PC-3 (cell line): ENCODE results near the gene PVR. TPM values are rescaled to one million over a fixed set of nuclear protein-coding genes. Genes with fewer than 3 reads are reported as not detected.
A peak's percentile ranks its signal among the peaks of the same experiment; 100 is the strongest.
"Not testable (repeated sequence)": the region's sequence is repeated elsewhere in the genome, so short reads cannot be mapped to it uniquely, and the experiment has no call there.

Source experiments
- ATAC-seq: fragments of 200-7000 bp; cut with Tn5 transposase; 2 replicates; pipeline ENCODE4 v1.9.1; 2020; ENCODE audit warnings: mild to moderate bottlenecking, moderate library complexity
- BruUV-seq: library from RNA; stranded (reverse); fragments of 400-500 nt; replicated peaks from 2 replicates; lab custom pipeline; 2021; lab: Mats Ljungman, UMichigan
- CTCF ChIA-PET: fragments of 300-600 bp; sonication (Branson Sonifier 250); formaldehyde crosslinking; loops from one replicate; lab custom pipeline; 2022; ENCODE audit warnings: antibody characterized with exemption; lab: Charles Lee
- POLR2A ChIA-PET: fragments of 300-600 bp; sonication (Branson Sonifier 250); formaldehyde crosslinking; loops from one replicate; lab custom pipeline; 2022; ENCODE audit warnings: antibody characterized with exemption; ENCODE audit not compliant: unreplicated experiment; lab: Charles Lee
- DNase-seq: peaks from one replicate; pipeline ENCODE4 v3.0.0-alpha.2; 2015
- H2AFZ ChIP-seq: fragments of 300-600 bp; sonication (generic); 2 replicates; pipeline ENCODE4 v1.6.0; 2016; ENCODE audit warnings: antibody characterized with exemption, low read length
- H3F3A ChIP-seq: fragments of 300-600 bp; sonication (generic); one replicate; pipeline ENCODE4 v1.6.0; 2017; ENCODE audit warnings: antibody characterized with exemption, low read length, control low read depth, mild to moderate bottlenecking; ENCODE audit not compliant: unreplicated experiment
- H3K27ac ChIP-seq: fragments of 300-600 bp; sonication (generic); 2 replicates; pipeline ENCODE4 v1.5.1; 2016; ENCODE audit warnings: mild to moderate bottlenecking, low read length
- H3K27me3 ChIP-seq: fragments of 300-600 bp; sonication (generic); 2 replicates; pipeline ENCODE4 v1.6.1; 2016; ENCODE audit warnings: low read length, mixed read lengths
- H3K36me3 ChIP-seq: fragments of 300-600 bp; sonication (generic); 2 replicates; pipeline ENCODE4 v1.6.1; 2016; ENCODE audit warnings: low read depth, mixed run types, low read length, mixed read lengths
- H3K4me1 ChIP-seq: fragments of 300-600 bp; sonication (generic); 2 replicates; pipeline ENCODE4 v1.5.1; 2016; ENCODE audit warnings: low read length; ENCODE audit not compliant: insufficient read depth
- H3K4me2 ChIP-seq: fragments of 300-600 bp; sonication (generic); 2 replicates; pipeline ENCODE4 v1.6.0; 2016; ENCODE audit warnings: low read length
- H3K4me3 ChIP-seq: fragments of 300-600 bp; sonication (generic); 2 replicates; pipeline ENCODE4 v1.5.1; 2016; ENCODE audit warnings: mild to moderate bottlenecking, low read length, mixed read lengths
- H3K79me2 ChIP-seq: fragments of 300-600 bp; sonication (generic); 2 replicates; pipeline ENCODE4 v1.6.1; 2017; ENCODE audit warnings: low read length, mixed read lengths
- H3K9ac ChIP-seq: fragments of 300-600 bp; sonication (generic); 2 replicates; pipeline ENCODE4 v1.6.0; 2016; ENCODE audit warnings: mild to moderate bottlenecking, low read length
- H3K9me2 ChIP-seq: fragments of 300-600 bp; sonication (generic); replicated peaks from 2 replicates; pipeline ENCODE4 v1.6.1; 2016; ENCODE audit warnings: mixed run types, low read length, mixed read lengths
- H3K9me3 ChIP-seq: fragments of 300-600 bp; sonication (generic); 2 replicates; pipeline ENCODE4 v1.6.1; 2016; ENCODE audit warnings: low read length, mixed read lengths
- H4K20me1 ChIP-seq: fragments of 300-600 bp; sonication (generic); 2 replicates; pipeline ENCODE4 v1.6.1; 2016; ENCODE audit warnings: low read length, mixed read lengths
- CTCF ChIP-seq: fragments of 300-600 bp; sonication (generic); conservative IDR thresholded peaks from 2 replicates; pipeline ENCODE4 v1.5.1; 2017; ENCODE audit warnings: antibody characterized with exemption, low read depth, mild to moderate bottlenecking, low read length
- EZH2 ChIP-seq: fragments of 300-600 bp; sonication (generic); IDR thresholded peaks from one replicate; pipeline ENCODE4 v1.6.1; 2017; ENCODE audit warnings: antibody characterized with exemption, mild to moderate bottlenecking, low read length; ENCODE audit not compliant: unreplicated experiment
- EZH2phosphoT487 ChIP-seq: fragments of 300-600 bp; sonication (generic); IDR thresholded peaks from 2 replicates; pipeline ENCODE4 v1.6.1; 2018; ENCODE audit warnings: mild to moderate bottlenecking, antibody characterized with exemption, low read length, borderline replicate concordance
- intact Hi-C: fragments of 100-400 bp; cut with micrococcal nuclease; formaldehyde crosslinking; loops from 2 replicates; pipeline ENCODE4 v1.9.0; 2023
- total RNA-seq: library from RNA; depleted of rRNA; stranded (reverse); fragments of >200 nt; gene quantifications from 2 replicates; pipeline ENCODE4 v1.2.3, GENCODE V29; 2014

PVR gene
- total RNA-seq, 1 experiment from 2014 or later = 75.3 TPM

- no peak overlapping the region for H3K4me3 ChIP-seq
- no peaks in the 10 kb centered on the region for H3K79me2 ChIP-seq
- no peak overlapping the region for H2AFZ ChIP-seq
- ChIA-PET CTCF (no interaction called here), POLR2A (no interaction called here)
- H3K27me3 ChIP-seq = no peaks in the 10 kb centered on the region
- peaks cover 27% of the 10 kb centered on the region for H3K4me1 ChIP-seq
- no peaks in the 10 kb centered on the region for H4K20me1 ChIP-seq
- ATAC-seq (no peak), DNase-seq (no peak)
- intact Hi-C loops = no loop called here
- no peak overlapping the region for H3K27ac ChIP-seq
- no peak for TF ChIP-seq CTCF
- TF ChIP-seq EZH2phosphoT487 = no peak
- TF ChIP-seq EZH2 = no peak
- no peak overlapping the region for H3K4me2 ChIP-seq
- H3F3A ChIP-seq = no peaks in the 10 kb centered on the region
- no peaks in the 10 kb centered on the region for H3K36me3 ChIP-seq
- no peaks in the 10 kb centered on the region for H3K9me2 ChIP-seq
- H3K9me3 ChIP-seq = no peaks in the 10 kb centered on the region
- BruUV-seq = no TSS peak
- no peak overlapping the region for H3K9ac ChIP-seq
Measured at GRCh38 chr19:44681992-44682790, 38.5 kb downstream of the PVR start.

DNA sequence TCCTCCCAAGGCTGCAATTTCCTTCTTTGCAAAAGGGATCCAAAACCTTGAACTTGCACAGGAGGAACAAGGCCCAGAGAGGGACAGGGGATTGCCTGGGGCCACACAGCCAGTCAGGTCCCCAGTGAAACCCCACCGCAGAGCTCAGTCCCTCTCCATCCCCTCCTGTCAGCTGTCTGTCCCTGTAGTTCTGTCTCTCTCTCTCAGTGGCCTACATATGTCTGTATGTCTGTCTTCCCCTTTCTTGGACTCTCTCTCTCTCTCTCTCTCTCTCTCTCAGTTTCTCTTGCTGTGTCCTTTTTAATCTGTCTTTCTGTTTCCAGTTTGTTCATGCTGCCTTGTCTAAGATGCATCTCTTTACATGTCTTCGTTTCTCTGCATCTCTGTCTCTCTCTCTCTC, 39.1 kb downstream of the PVR start:
- H3K4me2 ChIP-seq = no peak overlapping the region
- no peak overlapping the region for H2AFZ ChIP-seq
- no peaks in the 10 kb centered on the region for H3K9me3 ChIP-seq
- H3K4me3 ChIP-seq = no peak overlapping the region
- H3K79me2 ChIP-seq = no peaks in the 10 kb centered on the region
- no peak for TF ChIP-seq EZH2
- H4K20me1 ChIP-seq = no peaks in the 10 kb centered on the region
- DNase-seq (no peak), ATAC-seq (no peak)
- H3K9me2 ChIP-seq = no peaks in the 10 kb centered on the region
- H3K9ac ChIP-seq = no peak overlapping the region
- peaks cover 23% of the 10 kb centered on the region for H3K4me1 ChIP-seq
- intact Hi-C loops = no loop called here
- ChIA-PET CTCF (no interaction called here), POLR2A (no interaction called here)
- H3K36me3 ChIP-seq = no peaks in the 10 kb centered on the region
- H3K27ac ChIP-seq = no peak overlapping the region
- BruUV-seq = no TSS peak
- no peaks in the 10 kb centered on the region for H3F3A ChIP-seq
- H3K27me3 ChIP-seq = no peaks in the 10 kb centered on the region

GRCh38 chr19:44683434-44684210, 39.9 kb downstream of the PVR start:
- no peak overlapping the region for H3K27ac ChIP-seq
- H3K9me3 ChIP-seq = no peaks in the 10 kb centered on the region
- no peaks in the 10 kb centered on the region for H3K79me2 ChIP-seq
- H2AFZ ChIP-seq = no peak overlapping the region
- ChIA-PET POLR2A (no interaction called here), CTCF (interaction anchor here (0.6 kb wide), 1 partner anchor 113 kb away, joined by 3 read pairs; no protein-coding TSS in a partner anchor)
- no peak for DNase-seq
- no peaks in the 10 kb centered on the region for H3K27me3 ChIP-seq
- TF ChIP-seq CTCF (no peak), EZH2phosphoT487 (no peak), EZH2 (no peak)
- no TSS peak for BruUV-seq
- no peaks in the 10 kb centered on the region for H3F3A ChIP-seq
- H3K9ac ChIP-seq = no peak overlapping the region
- no peaks in the 10 kb centered on the region for H3K9me2 ChIP-seq
- no peak overlapping the region for H3K4me3 ChIP-seq
- H3K4me1 ChIP-seq = peaks cover 23% of the 10 kb centered on the region
- H3K36me3 ChIP-seq = no peaks in the 10 kb centered on the region
- intact Hi-C loops = no loop called here
- no peaks in the 10 kb centered on the region for H4K20me1 ChIP-seq
- no peak for ATAC-seq
- H3K4me2 ChIP-seq = no peak overlapping the region

DNA sequence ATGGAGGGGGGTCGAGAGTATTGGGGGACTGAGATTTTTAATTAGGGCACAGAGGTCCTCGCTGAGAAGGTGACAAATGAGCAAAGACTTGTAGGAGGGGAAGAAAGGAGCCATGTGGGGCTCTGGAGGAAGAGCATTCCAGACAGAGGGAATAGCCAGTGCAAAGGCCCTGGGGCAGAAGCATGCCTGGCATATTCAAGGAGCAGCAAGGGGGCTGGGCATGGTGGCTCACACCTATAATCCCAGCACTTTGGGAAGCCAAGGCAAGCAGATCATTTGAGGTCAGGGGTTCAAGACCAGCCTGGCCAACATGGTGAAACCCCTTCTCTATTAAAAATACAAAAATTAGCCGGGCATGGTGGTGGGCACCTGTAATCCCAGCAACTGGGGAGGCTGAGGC, 40.7 kb downstream of the PVR start:
- intact Hi-C loops, H3K27me3 ChIP-seq, H3K9me2 ChIP-seq, H3K9me3 ChIP-seq, H3K4me3 ChIP-seq, BruUV-seq, DNase-seq, H3K36me3 ChIP-seq, H3K9ac ChIP-seq, POLR2A ChIA-PET, H3F3A ChIP-seq, H3K4me2 ChIP-seq, ATAC-seq, H3K79me2 ChIP-seq, H4K20me1 ChIP-seq, H2AFZ ChIP-seq: not testable (repeated sequence)
- Histone ChIP-seq H3K4me1 (peaks cover 23% of the 10 kb centered on the region), H3K27ac (peak overlapping the region; percentile 78)
- CTCF ChIA-PET = interaction anchor here (0.6 kb wide), 1 partner anchor 114 kb away, joined by 3 read pairs; no protein-coding TSS in a partner anchor
